Tibial nerve (tissue), 3 donors: ENCODE results near the gene UBE2E2.

Experiments
- CTCF ChIP-seq, 5 experiments: fragments of 200-600 bp in 3 of 5; fragments of 450-650 bp in 2 of 5; sonication (generic) in 3 of 5; IDR thresholded peaks; one replicate each; pipeline ENCODE4 v1.5.1; 2016 to 2019; ENCODE audit warnings: antibody characterized with exemption in 5 of 5, mild to moderate bottlenecking in 3 of 5, moderate library complexity in 2 of 5
- POLR2A ChIP-seq, 2 donors: fragments of 450-650 bp; IDR thresholded peaks; one replicate each; pipeline ENCODE4 v1.6.1; 2017; ENCODE audit warnings: antibody characterized with exemption in 2 of 2, mild to moderate bottlenecking in 2 of 2, moderate library complexity in 2 of 2

- TF ChIP-seq CTCF (IDR thresholded peaks at IDR 0.05) (no peak), POLR2A (IDR thresholded peaks at IDR 0.05) (no peak)
Measured at GRCh38 chr3:23588547-23588946, 385.4 kb downstream of the UBE2E2 start.
